Tibial nerve (tissue), 4 donors: ENCODE results near the gene LHX1. TPM values are rescaled to one million over a fixed set of nuclear protein-coding genes. Genes with fewer than 3 reads are reported as not detected.
A peak's percentile ranks its signal among the peaks of the same experiment; 100 is the strongest.

Experiments
- DNase-seq, 2 donors: peaks; one replicate each; pipeline ENCODE4 v3.0.0-alpha.2; 2019; ENCODE audit warnings: low spot score in 2 of 2
- H3K27ac ChIP-seq, 4 donors: fragments of 200-600 bp; sonication (generic) in 3 of 4; one replicate each; pipeline ENCODE4 v1.5.1; 2017 to 2019; ENCODE audit warnings: mild to moderate bottlenecking in 1 of 4
- H3K27me3 ChIP-seq, 2 donors: fragments of 200-600 bp; sonication (generic) in 1 of 2; one replicate each; pipeline versions ENCODE4 v1.5.1 to v1.6.0; 2017 to 2019
- H3K36me3 ChIP-seq, 3 donors: fragments of 200-600 bp; sonication (generic); one replicate each; pipeline ENCODE4 v1.5.1; 2018 to 2019
- H3K4me1 ChIP-seq, 4 donors: fragments of 200-600 bp; sonication (generic) in 3 of 4; one replicate each; pipeline ENCODE4 v1.5.1; 2017 to 2019
- H3K4me3 ChIP-seq, 4 donors: fragments of 200-600 bp; sonication (generic) in 3 of 4; one replicate each; pipeline ENCODE4 v1.5.1; 2017 to 2019; ENCODE audit warnings: mild to moderate bottlenecking in 1 of 4, moderate library complexity in 1 of 4
- H3K9me3 ChIP-seq, 4 donors: fragments of 200-600 bp; sonication (generic) in 3 of 4; one replicate each; pipeline ENCODE4 v1.5.1; 2017 to 2019
- EP300 ChIP-seq, 2 donors: sonication (generic); formaldehyde crosslinking; IDR thresholded peaks; one replicate each; pipeline ENCODE4 v1.6.1; 2017; ENCODE audit warnings: antibody characterized with exemption in 2 of 2, mild to moderate bottlenecking in 1 of 2
- POLR2A ChIP-seq, 2 donors: fragments of 450-650 bp; IDR thresholded peaks; one replicate each; pipeline ENCODE4 v1.6.1; 2017; ENCODE audit warnings: antibody characterized with exemption in 2 of 2, mild to moderate bottlenecking in 2 of 2, moderate library complexity in 2 of 2
- WGBS, 2 donors: methylation state at CpG; one replicate each; pipeline ENCODE4 v1.1.5; 2018; 5-methylcytosine and 5-hydroxymethylcytosine counted together
- total RNA-seq, 4 donors: library from RNA; depleted of rRNA; stranded (reverse); fragments of >200 nt; gene quantifications; one replicate each; pipeline ENCODE4 v1.1.0, GENCODE V29; 2016
- TF ChIP-seq, protein P1 (sequence below), 5 experiments: fragments of 200-600 bp in 3 of 5; fragments of 450-650 bp in 2 of 5; sonication (generic) in 3 of 5; IDR thresholded peaks; one replicate each; pipeline ENCODE4 v1.5.1; 2016 to 2019; ENCODE audit warnings: antibody characterized with exemption in 5 of 5, mild to moderate bottlenecking in 3 of 5, moderate library complexity in 2 of 5

LHX1 gene
- total RNA-seq, 4 donors from 2014 or later: not detected

DNA sequence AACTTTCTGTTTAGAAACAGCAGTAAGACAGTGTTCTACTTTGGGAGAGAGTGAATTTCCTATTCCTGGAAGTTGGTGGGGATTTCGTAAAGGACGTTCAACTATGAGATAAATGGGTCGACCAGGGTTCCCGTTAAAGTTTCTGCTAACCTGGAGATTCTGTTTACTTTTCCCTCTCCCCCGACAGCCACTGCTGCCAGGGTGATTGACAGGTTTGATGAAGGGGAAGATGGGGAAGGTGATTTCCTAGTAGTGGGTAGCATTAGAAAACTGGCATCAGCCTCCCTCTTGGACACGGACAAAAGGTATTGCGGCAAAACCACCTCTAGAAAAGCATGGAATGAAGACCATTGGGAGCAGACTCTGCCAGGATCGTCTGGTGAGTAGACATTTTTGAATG lies 12.8 kb downstream of the LHX1 start:
- TF ChIP-seq EP300 (IDR thresholded peaks at IDR 0.05): no peak
- TF ChIP-seq, protein P1, sequence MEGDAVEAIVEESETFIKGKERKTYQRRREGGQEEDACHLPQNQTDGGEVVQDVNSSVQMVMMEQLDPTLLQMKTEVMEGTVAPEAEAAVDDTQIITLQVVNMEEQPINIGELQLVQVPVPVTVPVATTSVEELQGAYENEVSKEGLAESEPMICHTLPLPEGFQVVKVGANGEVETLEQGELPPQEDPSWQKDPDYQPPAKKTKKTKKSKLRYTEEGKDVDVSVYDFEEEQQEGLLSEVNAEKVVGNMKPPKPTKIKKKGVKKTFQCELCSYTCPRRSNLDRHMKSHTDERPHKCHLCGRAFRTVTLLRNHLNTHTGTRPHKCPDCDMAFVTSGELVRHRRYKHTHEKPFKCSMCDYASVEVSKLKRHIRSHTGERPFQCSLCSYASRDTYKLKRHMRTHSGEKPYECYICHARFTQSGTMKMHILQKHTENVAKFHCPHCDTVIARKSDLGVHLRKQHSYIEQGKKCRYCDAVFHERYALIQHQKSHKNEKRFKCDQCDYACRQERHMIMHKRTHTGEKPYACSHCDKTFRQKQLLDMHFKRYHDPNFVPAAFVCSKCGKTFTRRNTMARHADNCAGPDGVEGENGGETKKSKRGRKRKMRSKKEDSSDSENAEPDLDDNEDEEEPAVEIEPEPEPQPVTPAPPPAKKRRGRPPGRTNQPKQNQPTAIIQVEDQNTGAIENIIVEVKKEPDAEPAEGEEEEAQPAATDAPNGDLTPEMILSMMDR (IDR thresholded peaks at IDR 0.05): no peak
- Histone ChIP-seq H3K4me3 (peak overlapping the region in 3 of 4 donors; percentile 71 to 91 (median 75)), H3K27ac (peak overlapping the region in 2 of 4 donors; percentile 89 to 94), H3K4me1 (peaks cover 0 to 25% (median 9%) of the 10 kb centered on the region in 4 donors), H3K36me3 (peaks cover 0 to 33% (median 16%) of the 10 kb centered on the region in 3 donors), H3K27me3 (peaks cover 0 to 28% of the 10 kb centered on the region in 2 donors), H3K9me3 (no peaks in the 10 kb centered on the region)
- 64 to 69% methylated on average over 8 of the region's 8 CpGs for WGBS, 2 donors
- no peak for DNase-seq

DNA sequence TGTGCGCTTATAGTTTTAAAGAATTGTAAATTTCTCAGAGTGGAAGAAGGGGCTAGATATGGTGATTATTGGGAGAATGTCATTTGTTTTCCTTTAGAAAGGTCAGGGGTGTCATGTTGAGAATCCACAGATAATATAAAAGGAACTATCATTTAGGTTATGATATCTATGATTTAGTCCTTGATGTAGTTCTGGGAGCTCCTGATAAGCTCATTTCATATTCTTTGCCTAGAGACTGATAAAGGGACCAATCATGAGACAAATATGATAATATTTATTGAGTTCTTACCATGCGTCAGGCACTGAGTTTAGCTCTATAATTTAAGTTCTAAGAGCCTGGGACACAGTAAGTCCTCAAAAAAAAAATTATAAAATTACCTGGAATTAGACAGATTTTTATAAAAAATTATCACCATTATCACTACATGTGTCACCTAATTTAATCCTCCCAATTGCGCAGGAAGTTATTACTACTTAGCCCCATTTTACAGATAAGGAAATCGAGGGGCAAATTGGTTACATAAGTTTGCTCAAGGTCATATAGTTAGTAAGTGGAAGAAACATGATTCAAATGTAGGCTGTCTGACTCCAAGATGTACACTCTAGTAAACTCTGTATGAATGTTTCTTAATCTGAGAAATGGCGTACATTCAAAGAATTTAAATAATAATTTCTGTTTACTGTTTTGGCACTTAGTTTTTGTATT lies 14.0 kb downstream of the LHX1 start:
- WGBS, 2 donors: 95 to 96% methylated on average over 5 of the region's 5 CpGs
- Histone ChIP-seq H3K27me3 (peaks cover 0 to 16% of the 10 kb centered on the region in 2 donors), H3K4me1 (peaks cover 0 to 25% (median 9%) of the 10 kb centered on the region in 4 donors), H3K27ac (no peak overlapping the region), H3K36me3 (peaks cover 0 to 45% (median 16%) of the 10 kb centered on the region in 3 donors), H3K9me3 (no peaks in the 10 kb centered on the region), H3K4me3 (no peak overlapping the region)
- DNase-seq: no peak
- TF ChIP-seq EP300 (IDR thresholded peaks at IDR 0.05) (no peak), POLR2A (IDR thresholded peaks at IDR 0.05) (no peak)
- TF ChIP-seq, protein P1 (IDR thresholded peaks at IDR 0.05): no peak

DNA sequence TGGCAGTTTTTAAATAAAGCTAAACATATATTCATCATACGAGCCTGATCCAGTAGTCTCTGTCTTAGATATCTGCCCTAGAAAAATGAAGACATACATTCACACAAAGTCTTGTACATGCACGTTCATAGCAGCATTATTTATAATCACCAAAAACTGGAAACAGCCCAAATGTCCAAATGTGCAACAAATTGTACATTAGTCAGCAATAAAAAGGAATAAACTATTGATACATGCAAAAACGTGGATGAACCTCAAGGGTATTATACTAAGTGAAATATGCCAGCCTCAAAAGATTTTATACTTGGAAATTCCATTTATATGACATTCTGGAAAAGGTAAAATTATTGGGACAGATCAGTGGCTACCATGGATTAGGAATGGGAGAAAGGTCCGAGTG lies 34.2 kb downstream of the LHX1 start:
- no peak for DNase-seq
- H3K9me3 ChIP-seq: no peaks in the 10 kb centered on the region
- TF ChIP-seq EP300 (IDR thresholded peaks at IDR 0.05) (no peak), POLR2A (IDR thresholded peaks at IDR 0.05) (no peak)
- TF ChIP-seq, protein P1 (IDR thresholded peaks at IDR 0.05): no peak
- H3K4me3 ChIP-seq: no peak overlapping the region
- H3K27me3 ChIP-seq: no peaks in the 10 kb centered on the region
- 74 to 79% methylated on average over 4 of the region's 4 CpGs for WGBS, 2 donors
- peaks cover 0 to 8% (median 0%) of the 10 kb centered on the region in 4 donors for H3K4me1 ChIP-seq
- peaks cover 0 to 22% (median 0%) of the 10 kb centered on the region in 3 donors for H3K36me3 ChIP-seq
- no peak overlapping the region for H3K27ac ChIP-seq

DNA sequence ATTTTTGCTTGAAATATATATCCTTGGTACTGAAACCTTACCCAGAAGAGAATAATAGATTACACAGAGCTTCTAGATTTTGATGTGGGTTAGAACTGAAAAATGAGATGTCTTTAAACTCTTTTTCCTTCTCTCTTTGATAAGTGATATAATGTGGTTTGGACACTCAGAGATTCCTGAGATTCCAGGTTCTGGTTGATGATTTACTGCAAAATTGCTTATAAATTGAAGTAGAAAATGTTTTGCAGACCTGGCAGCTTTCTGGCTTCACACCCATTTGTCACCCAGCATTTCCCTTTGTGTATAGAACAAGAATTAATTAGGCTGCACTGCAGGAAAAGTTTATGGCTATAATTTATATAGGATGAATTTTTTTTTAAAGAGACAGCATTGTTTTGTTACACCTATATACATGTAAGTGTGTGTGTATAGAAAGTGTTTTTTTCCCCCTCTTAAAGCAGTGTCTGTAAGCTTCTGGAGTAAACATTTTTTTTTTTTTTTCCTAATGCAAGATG lies 35.0 kb downstream of the LHX1 start:
- no peak for TF ChIP-seq EP300 (IDR thresholded peaks at IDR 0.05)
- TF ChIP-seq, protein P1 (IDR thresholded peaks at IDR 0.05): no peak
- TF ChIP-seq POLR2A (IDR thresholded peaks at IDR 0.05): no peak
- Histone ChIP-seq H3K27me3 (no peaks in the 10 kb centered on the region), H3K4me3 (no peak overlapping the region), H3K27ac (no peak overlapping the region), H3K9me3 (no peaks in the 10 kb centered on the region), H3K36me3 (peaks cover 0 to 19% (median 0%) of the 10 kb centered on the region in 3 donors), H3K4me1 (peaks cover 0 to 8% (median 0%) of the 10 kb centered on the region in 4 donors)
- no peak for DNase-seq

DNA sequence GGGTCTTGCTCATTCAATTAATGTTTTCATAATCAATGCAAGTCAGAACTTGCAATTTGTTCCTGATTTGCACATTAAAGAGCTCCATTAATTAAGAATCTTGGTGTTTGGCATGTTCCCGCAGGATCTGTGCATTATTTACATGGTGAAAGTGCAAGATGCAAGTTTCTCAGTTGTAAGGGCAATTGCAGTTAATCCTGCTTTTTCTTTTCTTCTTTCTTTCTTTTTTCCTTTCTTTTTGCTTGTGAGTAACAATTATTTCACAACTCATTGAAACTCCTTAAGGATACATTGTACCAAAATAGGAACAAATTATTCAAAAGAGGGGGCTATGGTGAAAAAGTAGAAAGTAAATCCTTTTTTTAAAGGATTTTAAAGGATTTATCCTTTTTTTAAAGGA lies 35.6 kb downstream of the LHX1 start:
- 63 to 97% methylated on average over 1 of the region's 1 CpG for WGBS, 2 donors
- no peak overlapping the region for H3K27ac ChIP-seq
- no peaks in the 10 kb centered on the region for H3K9me3 ChIP-seq
- H3K36me3 ChIP-seq: peaks cover 0 to 19% (median 0%) of the 10 kb centered on the region in 3 donors
- H3K4me1 ChIP-seq: peaks cover 0 to 8% (median 0%) of the 10 kb centered on the region in 4 donors
- no peaks in the 10 kb centered on the region for H3K27me3 ChIP-seq
- no peak for DNase-seq
- TF ChIP-seq POLR2A (IDR thresholded peaks at IDR 0.05): no peak
- TF ChIP-seq, protein P1 (IDR thresholded peaks at IDR 0.05): no peak
- TF ChIP-seq EP300 (IDR thresholded peaks at IDR 0.05): no peak
- H3K4me3 ChIP-seq: no peak overlapping the region
